Left lung (tissue), 10 donors: ENCODE results near the gene ADRA2A. TPM values are rescaled to one million over a fixed set of nuclear protein-coding genes. Genes with fewer than 3 reads are reported as not detected.

ENCODE experiments used
- ATAC-seq: fragments of 200-7000 bp; cut with Tn5 transposase; one replicate; pipeline ENCODE4 v1.9.1; 2020; ENCODE audit warnings: moderate library complexity
- DNase-seq, 4 donors: peaks; one replicate each; pipeline ENCODE4 v3.0.0-alpha.2; 2013 to 2020
- H3K27ac ChIP-seq, 2 donors: fragments of 200-600 bp; sonication (generic) in 1 of 2; one replicate each; pipeline versions ENCODE4 v1.5.0 to v1.8.0; 2020 to 2021
- H3K27me3 ChIP-seq, 2 donors: fragments of 200-600 bp; sonication (generic) in 1 of 2; one replicate each; pipeline versions ENCODE4 v1.5.0 to v1.8.0; 2020 to 2021
- H3K36me3 ChIP-seq, 2 donors: fragments of 200-600 bp; sonication (generic) in 1 of 2; one replicate each; pipeline versions ENCODE4 v1.5.0 to v1.8.0; 2020 to 2021
- H3K4me1 ChIP-seq, 2 donors: fragments of 200-600 bp; one replicate each; pipeline ENCODE4 v1.8.0; 2021
- H3K4me3 ChIP-seq, 2 donors: fragments of 200-600 bp; sonication (generic) in 1 of 2; one replicate each; pipeline versions ENCODE4 v1.5.0 to v1.8.0; 2020 to 2021; ENCODE audit warnings: mild to moderate bottlenecking in 1 of 2
- H3K9me3 ChIP-seq, 2 donors: fragments of 200-600 bp; sonication (generic) in 1 of 2; one replicate each; pipeline versions ENCODE4 v1.5.0 to v1.8.0; 2020 to 2021
- CTCF ChIP-seq, 2 donors: fragments of 200-600 bp; sonication (generic) in 1 of 2; IDR thresholded peaks; one replicate each; pipeline versions ENCODE4 v1.5.0 to v1.8.0; 2021; ENCODE audit warnings: antibody characterized with exemption in 2 of 2
- intact Hi-C, 2 donors: fragments of 100-400 bp; cut with DNase I; formaldehyde crosslinking; loops; one replicate each; pipeline versions ENCODE4 v1.11.2 to v1.14.2; 2022
- polyA plus RNA-seq, 6 donors: library from polyadenylated mRNA; unstranded; fragments of 120-200 nt; gene quantifications; one replicate each; pipeline ENCODE4 v1.2.1, GENCODE V29; 2013; ENCODE audit not compliant: insufficient read length in 6 of 6
- total RNA-seq, 2 donors: library from RNA; stranded (reverse); fragmentation: NEBNext Ultra II Directional; extraction: Animal tissue kit (Norgen Biotek cat#: 25700); gene quantifications; one replicate each; pipeline ENCODE4 v1.2.1, GENCODE V29; 2021
- donor health status: DM: no; HTN: yes; CAD: no.
- donor health status: DM: no; HTN: no; CAD: no.

ADRA2A gene
- total and polyA plus RNA-seq, 8 donors: 0.15 to 8.9 (median 0.53) TPM

- ATAC-seq (no peak), DNase-seq (no peak)
- H3K4me1 ChIP-seq: no peaks in the 10 kb centered on the region
- no peak for TF ChIP-seq CTCF (IDR thresholded peaks at IDR 0.05)
- no peak overlapping the region for H3K4me3 ChIP-seq
- no peaks in the 10 kb centered on the region for H3K36me3 ChIP-seq
- intact Hi-C loops: no loop called here
- no peaks in the 10 kb centered on the region for H3K9me3 ChIP-seq
- H3K27ac ChIP-seq: no peak overlapping the region
- no peaks in the 10 kb centered on the region for H3K27me3 ChIP-seq
Measured at GRCh38 chr10:111119637-111120036, 42.8 kb downstream of the ADRA2A start.

GRCh38 chr10:111122127-111122526 is 45.3 kb downstream of the ADRA2A start:
- H3K27me3 ChIP-seq: peaks cover 0 to 2% of the 10 kb centered on the region in 2 donors
- intact Hi-C loops: no loop called here
- no peak overlapping the region for H3K4me3 ChIP-seq
- H3K9me3 ChIP-seq: no peaks in the 10 kb centered on the region
- H3K36me3 ChIP-seq: no peaks in the 10 kb centered on the region
- ATAC-seq (no peak), DNase-seq (no peak)
- TF ChIP-seq CTCF (IDR thresholded peaks at IDR 0.05): no peak
- no peak overlapping the region for H3K27ac ChIP-seq
- H3K4me1 ChIP-seq: no peaks in the 10 kb centered on the region

GRCh38 chr10:111123883-111124282 is 47.1 kb downstream of the ADRA2A start:
- no peak overlapping the region for H3K4me3 ChIP-seq
- no peaks in the 10 kb centered on the region for H3K9me3 ChIP-seq
- no peak overlapping the region for H3K27ac ChIP-seq
- no peaks in the 10 kb centered on the region for H3K4me1 ChIP-seq
- intact Hi-C loops: no loop called here
- DNase-seq (no peak), ATAC-seq (no peak)
- no peak for TF ChIP-seq CTCF (IDR thresholded peaks at IDR 0.05)
- peaks cover 0 to 4% of the 10 kb centered on the region in 2 donors for H3K27me3 ChIP-seq
- no peaks in the 10 kb centered on the region for H3K36me3 ChIP-seq

- Histone ChIP-seq H3K27ac (no peak overlapping the region), H3K4me1 (no peaks in the 10 kb centered on the region), H3K9me3 (no peaks in the 10 kb centered on the region), H3K27me3 (peaks cover 0 to 4% of the 10 kb centered on the region in 2 donors), H3K36me3 (no peaks in the 10 kb centered on the region), H3K4me3 (no peak overlapping the region)
- TF ChIP-seq CTCF (IDR thresholded peaks at IDR 0.05): no peak
- ATAC-seq: no peak
- no peak for DNase-seq
- intact Hi-C loops: no loop called here
Measured at GRCh38 chr10:111125102-111125501, 48.3 kb downstream of the ADRA2A start.

- H3K4me3 ChIP-seq: no peak overlapping the region
- intact Hi-C loops: no loop called here
- H3K27me3 ChIP-seq: peaks cover 0 to 4% of the 10 kb centered on the region in 2 donors
- TF ChIP-seq CTCF (IDR thresholded peaks at IDR 0.05): no peak
- no peaks in the 10 kb centered on the region for H3K36me3 ChIP-seq
- DNase-seq (no peak), ATAC-seq (no peak)
- H3K9me3 ChIP-seq: no peaks in the 10 kb centered on the region
- H3K27ac ChIP-seq: no peak overlapping the region
- no peaks in the 10 kb centered on the region for H3K4me1 ChIP-seq
Measured at GRCh38 chr10:111126077-111126476, 49.2 kb downstream of the ADRA2A start.
